IMR-90 (cell line): Measurements from ENCODE around the gene FGF19. TPM values are rescaled to one million over a fixed set of nuclear protein-coding genes. Genes with fewer than 3 reads are reported as not detected.

Experiments
- ATAC-seq: fragments of 200-7000 bp; cut with Tn5 transposase; 2 replicates; pipeline ENCODE4 v1.9.1; 2020; ENCODE audit warnings: low read depth, mild to moderate bottlenecking, moderate library complexity
- BruUV-seq: library from RNA; stranded (reverse); fragments of 400-500 nt; replicated peaks from 2 replicates; lab custom pipeline; 2021; lab: Mats Ljungman, UMichigan
- CTCF ChIA-PET: fragments of 300-600 bp; formaldehyde crosslinking; extraction: SDS; loops from one replicate; lab custom pipeline; 2021; ENCODE audit warnings: antibody characterized with exemption; lab: Yijun Ruan, JAX
- POLR2A ChIA-PET: fragments of 300-600 bp; sonication (Branson Sonifier 250); formaldehyde crosslinking; loops from one replicate; lab custom pipeline; 2022; ENCODE audit warnings: antibody characterized with exemption; ENCODE audit not compliant: unreplicated experiment; lab: Charles Lee
- DNase-seq: peaks from one replicate; pipeline ENCODE4 v3.0.0; 2013
- H2AFZ ChIP-seq: replicated peaks from 2 replicates; pipeline ENCODE3; 2013; ENCODE audit warnings: low read length, mild to moderate bottlenecking; ENCODE audit not compliant: poor library complexity
- H2AK5ac ChIP-seq: 2 replicates; pipeline ENCODE4 v1.6.1; 2013; ENCODE audit warnings: low read depth, low read length, inconsistent platforms
- H2AK9ac ChIP-seq: replicated peaks from 2 replicates; pipeline ENCODE3; 2013; ENCODE audit warnings: mild to moderate bottlenecking, low read depth, low read length, moderate library complexity; ENCODE audit not compliant: poor library complexity
- H2BK120ac ChIP-seq: 2 replicates; pipeline ENCODE4 v1.6.1; 2013; ENCODE audit warnings: low read depth, low read length, inconsistent platforms
- H2BK15ac ChIP-seq: 3 replicates; pipeline ENCODE4 v1.6.1; 2013; ENCODE audit warnings: low read depth, low read length, inconsistent platforms
- H2BK20ac ChIP-seq: 2 replicates; pipeline ENCODE4 v1.6.1; 2013; ENCODE audit warnings: low read depth, mild to moderate bottlenecking, inconsistent platforms, low read length, moderate library complexity
- H2BK5ac ChIP-seq: 2 replicates; pipeline ENCODE4 v1.6.1; 2013; ENCODE audit warnings: mild to moderate bottlenecking, low read depth, low read length, inconsistent platforms; ENCODE audit not compliant: poor library complexity, severe bottlenecking
- H3K14ac ChIP-seq: replicated peaks from 2 replicates; pipeline ENCODE4 v1.6.1; 2013; ENCODE audit warnings: low read depth, low read length, inconsistent platforms
- H3K18ac ChIP-seq: 2 replicates; pipeline ENCODE4 v1.6.1; 2013; ENCODE audit warnings: low read depth, low read length, control low read depth
- H3K23ac ChIP-seq: 2 replicates; pipeline ENCODE4 v1.6.1; 2013; ENCODE audit warnings: low read depth, low read length, inconsistent platforms
- H3K27ac ChIP-seq: 2 replicates; pipeline ENCODE4 v1.5.1; 2013; ENCODE audit warnings: mild to moderate bottlenecking, control low read depth, low read length; ENCODE audit not compliant: insufficient read depth
- H3K27me3 ChIP-seq: 2 replicates; pipeline ENCODE4 v1.6.1; 2013; ENCODE audit warnings: low read length; ENCODE audit not compliant: control insufficient read depth, insufficient read depth
- H3K36me3 ChIP-seq: 2 replicates; pipeline ENCODE4 v1.6.1; 2013; ENCODE audit warnings: low read length, mixed read lengths; ENCODE audit not compliant: control insufficient read depth, insufficient read depth
- H3K4ac ChIP-seq: 2 replicates; pipeline ENCODE4 v1.6.1; 2013; ENCODE audit warnings: low read depth, low read length, inconsistent platforms
- H3K4me1 ChIP-seq: 2 replicates; pipeline ENCODE4 v1.6.1; 2013; ENCODE audit warnings: low read length, mixed read lengths; ENCODE audit not compliant: control insufficient read depth, insufficient read depth
- H3K4me2 ChIP-seq: 2 replicates; pipeline ENCODE4 v1.6.1; 2013; ENCODE audit warnings: low read depth, mild to moderate bottlenecking, control low read depth, low read length, moderate library complexity
- H3K4me3 ChIP-seq: 2 replicates; pipeline ENCODE4 v1.5.1; 2013; ENCODE audit warnings: low read depth, mild to moderate bottlenecking, control low read depth, low read length, moderate library complexity; ENCODE audit not compliant: insufficient read depth
- H3K56ac ChIP-seq: 2 replicates; pipeline ENCODE4 v1.6.1; 2013; ENCODE audit warnings: low read length, inconsistent platforms; ENCODE audit not compliant: insufficient read depth; ENCODE audit errors: extremely low read depth
- H3K79me1 ChIP-seq, 2 experiments: 2 replicates each; pipeline ENCODE4 v1.6.1; 2013; ENCODE audit warnings: low read length in 2 of 2, inconsistent platforms in 1 of 2, low read depth in 1 of 2
- H3K9ac ChIP-seq: 2 replicates; pipeline ENCODE4 v1.6.1; 2013; ENCODE audit warnings: low read depth, low read length, control low read depth
- H3K9me1 ChIP-seq: 2 replicates; pipeline ENCODE4 v1.6.1; 2013; ENCODE audit warnings: low read length, inconsistent platforms; ENCODE audit not compliant: insufficient read depth
- H3K9me3 ChIP-seq: 2 replicates; pipeline ENCODE4 v1.6.1; 2013; ENCODE audit warnings: low read length; ENCODE audit not compliant: control insufficient read depth, insufficient read depth
- H4K20me1 ChIP-seq: 2 replicates; pipeline ENCODE4 v1.6.1; 2013; ENCODE audit warnings: low read length, inconsistent platforms; ENCODE audit not compliant: insufficient read depth
- H4K5ac ChIP-seq: 2 replicates; pipeline ENCODE4 v1.6.1; 2013; ENCODE audit warnings: mild to moderate bottlenecking, low read depth, low read length, control low read depth
- H4K8ac ChIP-seq, 2 experiments: 2 replicates each; pipeline ENCODE4 v1.6.1; 2013; ENCODE audit warnings: low read depth in 2 of 2, low read length in 2 of 2, control low read depth in 1 of 2, inconsistent platforms in 1 of 2
- H4K91ac ChIP-seq: 2 replicates; pipeline ENCODE4 v1.6.1; 2013; ENCODE audit warnings: low read depth, low read length, inconsistent platforms; ENCODE audit not compliant: insufficient read depth
- BHLHE40 ChIP-seq: fragments of 150-350 bp; IDR thresholded peaks from 2 replicates; pipeline ENCODE4 v1.6.1; 2016; ENCODE audit warnings: mild to moderate bottlenecking, low read depth, low read length
- CEBPB ChIP-seq: IDR thresholded peaks from 2 replicates; pipeline ENCODE4 v1.6.1; 2012; ENCODE audit warnings: low read depth, low read length, improper control_type of control experiment
- CHD1 ChIP-seq: IDR thresholded peaks from 2 replicates; pipeline ENCODE4 v1.6.1; 2012; ENCODE audit warnings: low read depth, low read length, improper control_type of control experiment
- FOS ChIP-seq: fragments of 150-350 bp; IDR thresholded peaks from 2 replicates; pipeline ENCODE4 v1.6.1; 2016; ENCODE audit warnings: low read depth, low read length
- MAFK ChIP-seq: IDR thresholded peaks from 2 replicates; pipeline ENCODE4 v1.6.1; 2012; ENCODE audit warnings: low read depth, low read length, improper control_type of control experiment
- MAZ ChIP-seq: IDR thresholded peaks from 2 replicates; pipeline ENCODE4 v1.6.1; 2012; ENCODE audit warnings: low read depth, mild to moderate bottlenecking, low read length, improper control_type of control experiment, moderate library complexity, borderline replicate concordance
- MXI1 ChIP-seq: IDR thresholded peaks from 2 replicates; pipeline ENCODE4 v1.6.1; 2012; ENCODE audit warnings: low read depth, mild to moderate bottlenecking, low read length, moderate library complexity, borderline replicate concordance
- NFE2L2 ChIP-seq: fragments of 150-350 bp; IDR thresholded peaks from 2 replicates; pipeline ENCODE4 v1.6.1; 2016; ENCODE audit warnings: low read depth, mild to moderate bottlenecking, low read length
- POLR2A ChIP-seq: IDR thresholded peaks from 2 replicates; pipeline ENCODE4 v1.6.1; 2012; ENCODE audit warnings: mild to moderate bottlenecking, low read depth, low read length
- RAD21 ChIP-seq: IDR thresholded peaks from 2 replicates; pipeline ENCODE4 v1.6.1; 2012; ENCODE audit warnings: low read length, improper control_type of control experiment
- RCOR1 ChIP-seq: IDR thresholded peaks from 2 replicates; pipeline ENCODE4 v1.6.1; 2012; ENCODE audit warnings: mild to moderate bottlenecking, low read length, improper control_type of control experiment; ENCODE audit not compliant: insufficient replicate concordance
- RFX5 ChIP-seq: IDR thresholded peaks from 2 replicates; pipeline ENCODE4 v1.8.0; 2012; ENCODE audit warnings: low read depth, mild to moderate bottlenecking, low read length, moderate library complexity
- SMC3 ChIP-seq: fragments of 150-350 bp; IDR thresholded peaks from 2 replicates; pipeline ENCODE4 v1.6.1; 2016; ENCODE audit warnings: low read depth, mild to moderate bottlenecking, antibody characterized with exemption, low read length, moderate library complexity
- WGBS, 2 experiments: methylation state at CpG; one replicate each; pipeline versions ENCODE4 v1.1.5 to v1.1.7; 2013; ENCODE audit warnings: missing lambda C conversion rate in 2 of 2; ENCODE audit not compliant: insufficient read length in 1 of 2; ENCODE audit errors: extremely low coverage in 2 of 2; 5-methylcytosine and 5-hydroxymethylcytosine counted together
- dilution Hi-C: fragments of 300-500 bp; cut with HindIII; formaldehyde crosslinking; loops from one replicate; pipeline ENCODE4 v1.14.3; 2018; ENCODE audit warnings: low sequenced_read_pairs; ENCODE audit not compliant: unreplicated experiment
- in situ Hi-C: fragments of 300-500 bp; cut with MboI; formaldehyde crosslinking; loops from 3 replicates; pipeline ENCODE4 v1.14.3; 2019; ENCODE audit warnings: low sequenced_read_pairs, inconsistent platforms, mixed read lengths
- intact Hi-C: fragments of 100-400 bp; cut with micrococcal nuclease; formaldehyde crosslinking; loops from 2 replicates; pipeline ENCODE4 v1.10.0; 2022
- polyA plus RNA-seq, 3 experiments: library from polyadenylated mRNA; depleted of rRNA; stranded (reverse); fragments of >200 nt; gene quantifications; 2 replicates each; pipeline ENCODE4 v1.2.3, GENCODE V29; 2012; ENCODE audit warnings: low replicate concordance in 1 of 3
- total RNA-seq: library from RNA; depleted of rRNA; stranded (reverse); fragments of >200 nt; gene quantifications from 2 replicates; pipeline ENCODE4 v1.2.3, GENCODE V29; 2012
- TF ChIP-seq, protein P1 (sequence below): fragments of 150-350 bp; IDR thresholded peaks from 2 replicates; pipeline ENCODE4 v1.6.1; 2016; ENCODE audit warnings: low read depth, mild to moderate bottlenecking, low read length, moderate library complexity, borderline replicate concordance
- TF ChIP-seq, protein P2 (sequence below): conservative IDR thresholded peaks from 2 replicates; pipeline ENCODE4 v1.5.1; 2012; ENCODE audit warnings: mild to moderate bottlenecking, low read depth, low read length, improper control_type of control experiment
- TF ChIP-seq, protein P3 (sequence below): fragments of 150-350 bp; IDR thresholded peaks from 2 replicates; pipeline ENCODE4 v1.6.1; 2017; ENCODE audit warnings: mild to moderate bottlenecking, antibody characterized with exemption, low read length, low read depth

FGF19 gene
- total and polyA plus RNA-seq, 2 of the 4 experiments (the other 2 are of a cell fraction), result not detected

- H2BK20ac ChIP-seq, result no peak overlapping the region
- no peak overlapping the region for H3K4me2 ChIP-seq
- no TSS peak for BruUV-seq
- H2AK9ac ChIP-seq, result no peak overlapping the region
- in situ Hi-C loops (no loop called here), dilution Hi-C loops (no loop called here), intact Hi-C loops (no loop called here)
- H3K56ac ChIP-seq, result no peak overlapping the region
- DNase-seq (no peak), ATAC-seq (0 out of 2 replicates have a peak, but pooled peaks have one; percentile 40)
- no peak overlapping the region for H2AFZ ChIP-seq
- no peak overlapping the region for H2AK5ac ChIP-seq
- no peaks in the 10 kb centered on the region for H3K9me3 ChIP-seq
- no peak overlapping the region for H4K8ac ChIP-seq
- ChIA-PET CTCF (no interaction called here), POLR2A (no interaction called here)
- H3K27ac ChIP-seq, result no peak overlapping the region
- WGBS, 2 experiments, result 33% methylated on average over 1 of the region's 9 CpGs; no CpG with 5 or more reads in 1 of the 2 experiments
- H3K14ac ChIP-seq, result no peak overlapping the region
- no peaks in the 10 kb centered on the region for H3K9me1 ChIP-seq
- no peaks in the 10 kb centered on the region for H3K36me3 ChIP-seq
- H3K18ac ChIP-seq, result no peak overlapping the region
- TF ChIP-seq RAD21 (peak; percentile 51), MXI1 (no peak), RFX5 (no peak), NFE2L2 (no peak), BHLHE40 (no peak), CHD1 (no peak), SMC3 (peak; percentile 27; the same call in 1 of the 2 replicates), CEBPB (no peak), MAZ (no peak), FOS (no peak), POLR2A (no peak), RCOR1 (no peak), MAFK (no peak)
- TF ChIP-seq, protein P1, sequence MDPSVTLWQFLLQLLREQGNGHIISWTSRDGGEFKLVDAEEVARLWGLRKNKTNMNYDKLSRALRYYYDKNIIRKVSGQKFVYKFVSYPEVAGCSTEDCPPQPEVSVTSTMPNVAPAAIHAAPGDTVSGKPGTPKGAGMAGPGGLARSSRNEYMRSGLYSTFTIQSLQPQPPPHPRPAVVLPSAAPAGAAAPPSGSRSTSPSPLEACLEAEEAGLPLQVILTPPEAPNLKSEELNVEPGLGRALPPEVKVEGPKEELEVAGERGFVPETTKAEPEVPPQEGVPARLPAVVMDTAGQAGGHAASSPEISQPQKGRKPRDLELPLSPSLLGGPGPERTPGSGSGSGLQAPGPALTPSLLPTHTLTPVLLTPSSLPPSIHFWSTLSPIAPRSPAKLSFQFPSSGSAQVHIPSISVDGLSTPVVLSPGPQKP, result no peak
- TF ChIP-seq, protein P2, sequence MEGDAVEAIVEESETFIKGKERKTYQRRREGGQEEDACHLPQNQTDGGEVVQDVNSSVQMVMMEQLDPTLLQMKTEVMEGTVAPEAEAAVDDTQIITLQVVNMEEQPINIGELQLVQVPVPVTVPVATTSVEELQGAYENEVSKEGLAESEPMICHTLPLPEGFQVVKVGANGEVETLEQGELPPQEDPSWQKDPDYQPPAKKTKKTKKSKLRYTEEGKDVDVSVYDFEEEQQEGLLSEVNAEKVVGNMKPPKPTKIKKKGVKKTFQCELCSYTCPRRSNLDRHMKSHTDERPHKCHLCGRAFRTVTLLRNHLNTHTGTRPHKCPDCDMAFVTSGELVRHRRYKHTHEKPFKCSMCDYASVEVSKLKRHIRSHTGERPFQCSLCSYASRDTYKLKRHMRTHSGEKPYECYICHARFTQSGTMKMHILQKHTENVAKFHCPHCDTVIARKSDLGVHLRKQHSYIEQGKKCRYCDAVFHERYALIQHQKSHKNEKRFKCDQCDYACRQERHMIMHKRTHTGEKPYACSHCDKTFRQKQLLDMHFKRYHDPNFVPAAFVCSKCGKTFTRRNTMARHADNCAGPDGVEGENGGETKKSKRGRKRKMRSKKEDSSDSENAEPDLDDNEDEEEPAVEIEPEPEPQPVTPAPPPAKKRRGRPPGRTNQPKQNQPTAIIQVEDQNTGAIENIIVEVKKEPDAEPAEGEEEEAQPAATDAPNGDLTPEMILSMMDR, result peak; percentile 45
- TF ChIP-seq, protein P3, sequence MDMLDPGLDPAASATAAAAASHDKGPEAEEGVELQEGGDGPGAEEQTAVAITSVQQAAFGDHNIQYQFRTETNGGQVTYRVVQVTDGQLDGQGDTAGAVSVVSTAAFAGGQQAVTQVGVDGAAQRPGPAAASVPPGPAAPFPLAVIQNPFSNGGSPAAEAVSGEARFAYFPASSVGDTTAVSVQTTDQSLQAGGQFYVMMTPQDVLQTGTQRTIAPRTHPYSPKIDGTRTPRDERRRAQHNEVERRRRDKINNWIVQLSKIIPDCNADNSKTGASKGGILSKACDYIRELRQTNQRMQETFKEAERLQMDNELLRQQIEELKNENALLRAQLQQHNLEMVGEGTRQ, result no peak
- H3K4me3 ChIP-seq, result no peak overlapping the region
- no peak overlapping the region for H4K5ac ChIP-seq
- H3K4ac ChIP-seq, result no peak overlapping the region
- H3K79me1 ChIP-seq, result no peaks in the 10 kb centered on the region
- H4K20me1 ChIP-seq, result no peaks in the 10 kb centered on the region
- H3K27me3 ChIP-seq, result peaks cover 65% of the 10 kb centered on the region
- no peaks in the 10 kb centered on the region; the same call in 1 of the 2 replicates for H3K4me1 ChIP-seq
- H3K23ac ChIP-seq, result no peak overlapping the region
- H3K9ac ChIP-seq, result no peak overlapping the region
- no peak overlapping the region for H4K91ac ChIP-seq
- H2BK5ac ChIP-seq, result no peak overlapping the region
- H2BK15ac ChIP-seq, result no peak overlapping the region
- H2BK120ac ChIP-seq, result no peak overlapping the region
Observed at GRCh38 chr11:69721745-69722144, 17.9 kb upstream of the FGF19 start.
